ENCODE measurements around the gene TSFM.

DNA sequence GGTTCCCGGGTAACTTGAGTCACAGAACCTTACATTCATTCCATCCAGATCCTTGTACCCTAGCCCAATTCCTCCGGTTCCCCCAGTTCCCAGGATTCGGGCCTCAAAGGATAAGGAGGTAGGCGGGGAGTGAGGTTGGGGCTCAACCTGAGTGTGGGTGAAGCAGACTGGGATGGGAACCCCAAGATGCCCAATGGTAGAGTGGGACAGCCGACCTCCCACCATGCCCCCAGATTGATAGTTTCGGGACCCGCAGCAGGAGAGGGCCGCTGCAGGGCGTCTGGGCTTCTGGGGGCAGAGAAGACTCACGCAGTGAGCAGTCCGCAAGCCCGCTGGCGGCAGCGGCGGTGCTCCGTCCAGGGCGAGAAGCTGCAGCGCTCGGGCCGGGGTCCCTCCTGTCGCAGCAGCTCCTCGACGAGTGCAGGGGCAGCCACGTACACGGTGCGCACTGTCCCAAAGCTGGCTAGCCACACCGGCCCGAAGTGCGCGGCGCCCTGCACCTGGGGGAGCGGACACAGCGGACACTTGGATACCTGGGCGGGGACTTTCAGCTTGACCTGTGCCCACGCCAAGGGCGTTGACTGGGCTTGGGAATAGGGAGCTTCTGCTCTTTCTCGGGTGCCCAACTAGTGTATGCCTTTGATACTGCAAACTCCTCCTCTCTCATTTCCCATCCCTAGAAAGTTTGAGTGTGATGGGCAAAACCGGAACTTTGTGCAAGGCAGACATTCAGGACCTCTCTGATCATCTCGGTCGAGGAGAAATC, 16.7 kb upstream of the TSFM start:
- TF ChIP-seq FOXA1 (IDR thresholded peaks at IDR 0.05) = no peak
- TF ChIP-seq FOXA1 (CRISPR knock-in tag; IDR thresholded peaks at IDR 0.05) = no peak
- TF ChIP-seq FOXA3 (CRISPR knock-in tag; IDR thresholded peaks at IDR 0.05) = no peak
- TF ChIP-seq HIVEP1 (CRISPR knock-in tag; IDR thresholded peaks at IDR 0.05) = no peak
- TF ChIP-seq POLR2AphosphoS5 (IDR thresholded peaks at IDR 0.05; ENCODE audit: low read depth, low read length) = no peak
- no peak for TF ChIP-seq BORCS8-MEF2B (CRISPR knock-in tag; IDR thresholded peaks at IDR 0.05)
- no peak for TF ChIP-seq ZNF180 (CRISPR knock-in tag; IDR thresholded peaks at IDR 0.05; ENCODE audit: borderline replicate concordance, low read depth)
- TF ChIP-seq PCBP1 (IDR thresholded peaks at IDR 0.05; ENCODE audit: borderline replicate concordance, low read depth, low read length) = no peak
- no peak for TF ChIP-seq MYC (CRISPR knock-in tag; IDR thresholded peaks at IDR 0.05; ENCODE audit: borderline replicate concordance)
- TF ChIP-seq, protein P1, sequence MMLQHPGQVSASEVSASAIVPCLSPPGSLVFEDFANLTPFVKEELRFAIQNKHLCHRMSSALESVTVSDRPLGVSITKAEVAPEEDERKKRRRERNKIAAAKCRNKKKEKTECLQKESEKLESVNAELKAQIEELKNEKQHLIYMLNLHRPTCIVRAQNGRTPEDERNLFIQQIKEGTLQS (CRISPR knock-in tag; IDR thresholded peaks at IDR 0.05) = no peak
